HG03558 (cell line): Measurements from ENCODE around the gene BAIAP3.
"Not testable (repeated sequence)": the region's sequence is repeated elsewhere in the genome, so short reads cannot be mapped to it uniquely, and the experiment has no call there.

ENCODE experiments used
- ATAC-seq: cut with Tn5 transposase; IDR thresholded peaks from one replicate; pipeline ENCODE4 v1.9.1; 2021; ENCODE audit warnings: moderate number of reproducible peaks; ENCODE audit not compliant: unreplicated experiment; ENCODE audit errors: extremely low read depth

Gene BAIAP3

GRCh38 chr16:1315081-1316032, 18.1 kb upstream of the BAIAP3 start:
- ATAC-seq = no peak

- ATAC-seq = no peak
Observed at GRCh38 chr16:1316033-1316405, 17.4 kb upstream of the BAIAP3 start.

- no peak for ATAC-seq
Observed at GRCh38 chr16:1317479-1318267, 15.8 kb upstream of the BAIAP3 start.

- no peak for ATAC-seq
Observed at GRCh38 chr16:1318268-1318545, 15.2 kb upstream of the BAIAP3 start.

- no peak for ATAC-seq
Observed at GRCh38 chr16:1319041-1319440, 14.4 kb upstream of the BAIAP3 start.

- no peak for ATAC-seq
Observed at GRCh38 chr16:1320097-1320496, 13.3 kb upstream of the BAIAP3 start.

GRCh38 chr16:1320658-1321240, 12.7 kb upstream of the BAIAP3 start:
- no peak for ATAC-seq

GRCh38 chr16:1322407-1322806, 11.0 kb upstream of the BAIAP3 start:
- no peak for ATAC-seq

- no peak for ATAC-seq
Observed at GRCh38 chr16:1323296-1324239, 9.9 kb upstream of the BAIAP3 start.

- no peak for ATAC-seq
Observed at GRCh38 chr16:1324286-1324826, 9.1 kb upstream of the BAIAP3 start.

- ATAC-seq = no peak
Observed at GRCh38 chr16:1325261-1325660, 8.2 kb upstream of the BAIAP3 start.

- ATAC-seq = no peak
Observed at GRCh38 chr16:1325673-1326371, 7.6 kb upstream of the BAIAP3 start.

GRCh38 chr16:1326391-1326790, 7.1 kb upstream of the BAIAP3 start:
- no peak for ATAC-seq

- ATAC-seq = no peak
Observed at GRCh38 chr16:1326946-1327618, 6.4 kb upstream of the BAIAP3 start.

- ATAC-seq = no peak
Observed at GRCh38 chr16:1327619-1327947, 5.9 kb upstream of the BAIAP3 start.

- ATAC-seq = not testable (repeated sequence)
Observed at GRCh38 chr16:1328136-1328535, 5.3 kb upstream of the BAIAP3 start.

- not testable (repeated sequence) for ATAC-seq
Observed at GRCh38 chr16:1328961-1329360, 4.5 kb upstream of the BAIAP3 start.

GRCh38 chr16:1330260-1330914, 3.1 kb upstream of the BAIAP3 start:
- ATAC-seq = no peak
